Mesenteric fat pad (tissue), 1 donor: ENCODE data around the gene SIRPA. TPM values are rescaled to one million over a fixed set of nuclear protein-coding genes. Genes with fewer than 3 reads are reported as not detected.

Experiments used
- DNase-seq: peaks from one replicate; pipeline ENCODE4 v3.0.0-alpha.2; 2020; ENCODE audit warnings: low spot score
- long read RNA-seq: library from polyadenylated mRNA; unstranded; transcript quantifications from one replicate; pipeline ENCODE4 v2.0.0, GENCODE V29; 2020
- total RNA-seq: library from RNA; stranded (reverse); fragmentation: NEBNext Ultra II Directional; extraction: Animal tissue kit (Norgen Biotek cat#: 25700); gene quantifications from one replicate; pipeline ENCODE4 v1.2.1, GENCODE V29; 2021
- donor health status: DM: yes; HTN: yes; CAD: no.

Gene SIRPA
- 100 TPM for total RNA-seq
- long read RNA-seq, full-length matches to known transcripts, result 21 of 115 reads
- long read RNA-seq, partial matches to known transcripts, result 86 of 115 reads
- long read RNA-seq, other reads (novel, unspliced or antisense), result 8 of 115 reads

GRCh38 chr20:1894951-1895673 lies at the start of gene SIRPA:
TSS of gene SIRPA (plus strand) at chr20:1895407. CDS start at chr20:1895448, 41 bp downstream.
- DNase-seq, result no peak

GRCh38 chr20:1845701-1846100 lies 49.5 kb upstream of the SIRPA start:
- no peak for DNase-seq

- no peak for DNase-seq
Measured at GRCh38 chr20:1846341-1846740, 48.9 kb upstream of the SIRPA start.

GRCh38 chr20:1846876-1847275 lies 48.3 kb upstream of the SIRPA start:
- no peak for DNase-seq

- no peak for DNase-seq
Measured at GRCh38 chr20:1847780-1848179, 47.4 kb upstream of the SIRPA start.

- no peak for DNase-seq
Measured at GRCh38 chr20:1848373-1848772, 46.8 kb upstream of the SIRPA start.

- DNase-seq, result no peak
Measured at GRCh38 chr20:1851396-1851795, 43.8 kb upstream of the SIRPA start.

GRCh38 chr20:1853473-1853872 lies 41.7 kb upstream of the SIRPA start:
- no peak for DNase-seq

- no peak for DNase-seq
Measured at GRCh38 chr20:1854246-1854645, 41.0 kb upstream of the SIRPA start.

- no peak for DNase-seq
Measured at GRCh38 chr20:1855109-1855508, 40.1 kb upstream of the SIRPA start.

- no peak for DNase-seq
Measured at GRCh38 chr20:1855690-1856089, 39.5 kb upstream of the SIRPA start.

- no peak for DNase-seq
Measured at GRCh38 chr20:1856424-1856823, 38.8 kb upstream of the SIRPA start.

GRCh38 chr20:1857466-1857865 lies 37.7 kb upstream of the SIRPA start:
- no peak for DNase-seq

- no peak for DNase-seq
Measured at GRCh38 chr20:1858871-1859270, 36.3 kb upstream of the SIRPA start.

GRCh38 chr20:1860446-1860845 lies 34.8 kb upstream of the SIRPA start:
- no peak for DNase-seq

- no peak for DNase-seq
Measured at GRCh38 chr20:1861347-1861976, 33.7 kb upstream of the SIRPA start.

- no peak for DNase-seq
Measured at GRCh38 chr20:1861996-1862662, 33.1 kb upstream of the SIRPA start.

- no peak for DNase-seq
Measured at GRCh38 chr20:1862663-1863053, 32.5 kb upstream of the SIRPA start.

- no peak for DNase-seq
Measured at GRCh38 chr20:1863296-1863695, 31.9 kb upstream of the SIRPA start.

GRCh38 chr20:1866834-1867233 lies 28.4 kb upstream of the SIRPA start:
- DNase-seq, result no peak

GRCh38 chr20:1867495-1868260 lies 27.5 kb upstream of the SIRPA start:
- DNase-seq, result no peak

- no peak for DNase-seq
Measured at GRCh38 chr20:1868856-1869255, 26.4 kb upstream of the SIRPA start.
